Measurements from ENCODE around the gene CUBN.

CUBN gene

DNA sequence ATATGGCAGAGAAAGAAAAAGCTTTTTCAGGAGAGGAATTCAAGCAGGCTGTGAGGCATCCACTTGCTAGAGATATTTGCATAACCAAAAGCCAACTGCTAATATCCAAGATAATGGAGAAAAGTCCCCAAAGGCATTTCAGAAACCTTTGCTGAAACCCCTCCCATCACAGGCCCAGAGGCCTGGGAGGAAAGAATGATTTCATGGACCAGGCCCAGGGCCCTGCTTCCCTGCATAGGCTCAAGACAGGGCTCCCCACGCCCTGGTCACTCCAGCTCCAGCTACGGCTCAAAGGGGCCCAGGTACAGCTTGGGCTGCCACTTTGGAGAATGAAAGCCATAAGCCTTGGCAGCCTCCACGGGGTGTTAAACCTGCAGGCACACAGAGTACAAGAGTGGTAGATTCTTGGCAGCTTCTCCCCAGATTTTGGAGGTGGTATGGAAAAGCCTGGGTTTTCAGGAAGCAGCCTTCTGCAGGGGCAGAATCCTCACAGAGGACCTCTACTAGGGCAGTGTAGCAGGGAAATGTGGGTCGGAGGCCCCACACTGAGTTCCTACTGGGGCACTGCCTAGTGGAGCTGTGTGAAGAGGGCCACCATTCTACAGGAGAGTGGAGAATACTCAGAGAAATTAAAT is 306.8 kb downstream of the CUBN start:
- no peak for DNase-seq (ENCODE audit: low read depth in 2 of 2)

- no peak for DNase-seq (ENCODE audit: low read depth in 2 of 2)
Observed at GRCh38 chr10:16822027-16822426, 307.6 kb downstream of the CUBN start.

DNA sequence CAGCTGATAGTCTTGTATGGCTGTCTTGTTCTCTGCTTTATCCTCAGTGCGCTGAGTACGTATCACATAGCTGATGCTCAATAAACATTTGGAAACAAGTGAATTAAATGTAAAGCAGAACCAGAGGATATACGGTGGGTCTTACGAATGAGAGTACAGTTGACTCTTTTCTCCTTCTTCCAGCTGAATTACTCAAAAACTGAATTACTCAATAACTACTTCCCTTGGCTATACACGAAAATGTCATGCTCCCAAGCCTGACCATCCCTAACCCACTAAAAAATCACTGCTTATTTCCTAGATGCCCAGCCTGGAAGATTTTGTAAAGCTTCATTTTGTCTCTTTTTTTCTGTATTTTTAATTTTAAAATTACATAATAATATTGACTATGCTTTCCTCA is 309.2 kb downstream of the CUBN start:
- DNase-seq (ENCODE audit: low read depth in 2 of 2), result no peak

GRCh38 chr10:16820018-16820417 is 309.6 kb downstream of the CUBN start:
- no peak for DNase-seq (ENCODE audit: low read depth in 2 of 2)

DNA sequence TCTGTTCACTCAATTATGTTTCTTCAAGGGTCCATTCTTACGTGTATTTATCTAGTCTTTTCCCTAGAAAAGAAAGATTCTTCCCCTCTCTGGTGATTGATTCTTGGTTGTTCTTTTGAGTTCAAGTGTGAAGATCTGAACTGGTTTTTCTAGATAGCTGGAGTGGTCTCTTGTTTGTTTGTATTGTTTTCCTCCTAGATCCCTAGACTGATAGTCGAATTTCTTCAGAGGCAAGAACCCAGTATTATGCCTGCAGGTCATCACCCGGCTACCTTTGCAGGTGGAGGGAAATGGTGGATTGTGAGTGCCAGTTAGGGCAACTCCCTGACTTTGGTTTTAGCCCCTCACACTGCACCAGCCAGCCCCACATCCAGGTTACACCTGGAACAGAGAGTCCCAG is 310.2 kb downstream of the CUBN start:
- DNase-seq (ENCODE audit: low read depth in 2 of 2), result no peak

DNA sequence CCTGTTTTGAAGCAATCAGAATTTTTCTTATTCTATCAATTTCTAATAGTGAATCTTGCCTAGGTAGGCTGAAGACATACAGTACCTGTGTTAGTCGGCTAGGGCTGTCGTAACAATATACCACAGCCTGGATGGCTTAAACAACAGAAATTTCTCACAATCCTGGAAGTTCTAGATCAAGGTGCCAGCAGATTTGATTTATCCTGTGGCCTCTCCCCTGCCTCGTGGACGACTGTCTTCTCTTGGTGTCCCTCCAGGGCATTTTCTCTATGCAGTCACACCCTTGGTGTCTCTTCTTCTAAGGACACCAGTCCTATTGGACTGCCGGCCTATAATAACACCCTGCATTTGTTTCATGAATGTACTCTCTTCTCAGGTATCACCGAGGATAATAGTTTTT is 310.6 kb downstream of the CUBN start:
- DNase-seq (ENCODE audit: low read depth in 2 of 2), result no peak

DNA sequence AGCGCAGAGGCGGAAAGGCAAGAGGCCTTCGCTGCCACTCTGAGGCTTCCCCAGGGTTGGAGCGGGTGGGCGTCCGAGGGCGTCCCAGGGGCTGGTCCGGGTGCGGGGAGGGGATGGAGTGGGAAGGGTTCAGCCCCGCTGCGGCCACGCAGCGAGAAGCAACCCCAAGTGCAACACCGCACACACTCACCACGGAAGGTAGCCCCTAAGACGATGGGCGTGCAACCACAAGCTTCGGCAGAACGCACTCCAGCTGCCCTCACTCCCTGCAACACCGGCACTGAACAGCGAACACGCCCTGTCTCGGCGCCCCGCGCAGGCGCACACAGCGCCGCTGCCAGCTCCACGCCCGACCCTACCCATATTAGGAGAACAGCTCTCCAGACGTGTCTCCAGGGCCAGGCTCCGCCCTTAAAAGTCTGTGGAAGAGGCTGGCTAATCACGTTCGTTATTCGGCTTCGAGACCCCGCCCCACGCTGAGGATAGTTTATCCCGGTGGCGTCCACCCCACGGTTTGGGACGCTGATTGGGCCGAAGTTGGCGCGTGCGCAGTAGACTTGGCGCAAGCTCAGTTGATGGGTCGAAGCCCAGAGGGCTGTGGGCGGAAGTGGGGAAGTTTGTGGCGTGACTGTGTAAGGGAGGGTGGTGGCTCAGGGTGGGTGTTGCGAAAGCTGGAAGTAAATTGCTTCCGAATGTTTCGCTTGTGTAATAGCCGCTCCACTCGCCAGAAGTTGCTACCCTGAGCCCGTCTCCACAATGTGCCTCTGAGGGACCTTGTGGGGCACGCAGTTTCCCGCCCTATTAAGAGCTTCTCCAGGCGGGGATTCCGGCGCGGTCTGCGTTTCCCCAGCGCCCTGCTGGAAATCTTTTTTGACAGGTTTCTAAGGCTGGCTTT is 312.2 kb downstream of the CUBN start, which contains the start of gene RSU1:
Gene RSU1 (minus strand): TSS at position 300 of the 895 bp plus-strand sequence. CDS start 343 bp downstream, outside the sequence.
- DNase-seq (ENCODE audit: low read depth in 2 of 2), result peak; percentile 98 to 99

DNA sequence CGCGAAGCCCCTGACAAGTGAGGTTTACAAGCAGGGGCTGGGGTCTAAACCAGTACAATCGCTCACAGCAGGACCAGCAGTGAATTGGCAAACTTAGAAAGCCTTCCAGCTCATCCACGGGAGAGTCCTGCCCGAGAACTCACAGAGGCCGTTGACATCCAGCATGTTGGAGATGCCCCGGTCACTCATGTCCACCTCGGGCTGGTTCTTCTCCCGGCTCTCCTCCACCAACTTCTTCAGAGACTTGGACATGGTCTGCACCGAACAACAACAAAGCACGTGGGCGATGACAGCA is 312.8 kb downstream of the CUBN start:
- no peak for DNase-seq (ENCODE audit: low read depth in 2 of 2)

DNA sequence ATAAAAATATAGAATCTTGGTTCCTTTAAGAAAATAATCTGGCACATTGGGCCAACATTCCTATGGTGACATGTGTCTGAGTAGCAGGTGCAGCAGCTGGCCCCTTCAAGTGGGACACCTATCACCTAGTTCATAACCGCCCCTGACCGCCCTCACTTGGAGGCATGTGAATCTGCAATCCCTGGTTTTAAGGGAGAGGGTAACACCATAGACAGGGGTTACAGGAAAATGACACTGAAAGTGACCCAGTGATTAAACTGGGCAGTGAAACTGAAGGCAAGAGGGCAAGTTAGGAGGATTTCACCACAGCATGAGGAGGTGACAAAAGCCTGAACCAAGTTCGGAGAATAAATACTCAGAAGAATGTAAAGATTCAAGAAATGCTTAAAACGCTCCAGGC is 313.4 kb downstream of the CUBN start:
- DNase-seq (ENCODE audit: low read depth in 2 of 2), result no peak

GRCh38 chr10:16814012-16814411 is 315.6 kb downstream of the CUBN start:
- no peak for DNase-seq (ENCODE audit: low read depth in 2 of 2)

GRCh38 chr10:16812676-16813075 is 316.9 kb downstream of the CUBN start:
- no peak for DNase-seq (ENCODE audit: low read depth in 2 of 2)

- DNase-seq (ENCODE audit: low read depth in 2 of 2), result no peak
Observed at GRCh38 chr10:16811765-16812164, 317.8 kb downstream of the CUBN start.

- DNase-seq (ENCODE audit: low read depth in 2 of 2), result no peak
Observed at GRCh38 chr10:16811292-16811691, 318.3 kb downstream of the CUBN start.

DNA sequence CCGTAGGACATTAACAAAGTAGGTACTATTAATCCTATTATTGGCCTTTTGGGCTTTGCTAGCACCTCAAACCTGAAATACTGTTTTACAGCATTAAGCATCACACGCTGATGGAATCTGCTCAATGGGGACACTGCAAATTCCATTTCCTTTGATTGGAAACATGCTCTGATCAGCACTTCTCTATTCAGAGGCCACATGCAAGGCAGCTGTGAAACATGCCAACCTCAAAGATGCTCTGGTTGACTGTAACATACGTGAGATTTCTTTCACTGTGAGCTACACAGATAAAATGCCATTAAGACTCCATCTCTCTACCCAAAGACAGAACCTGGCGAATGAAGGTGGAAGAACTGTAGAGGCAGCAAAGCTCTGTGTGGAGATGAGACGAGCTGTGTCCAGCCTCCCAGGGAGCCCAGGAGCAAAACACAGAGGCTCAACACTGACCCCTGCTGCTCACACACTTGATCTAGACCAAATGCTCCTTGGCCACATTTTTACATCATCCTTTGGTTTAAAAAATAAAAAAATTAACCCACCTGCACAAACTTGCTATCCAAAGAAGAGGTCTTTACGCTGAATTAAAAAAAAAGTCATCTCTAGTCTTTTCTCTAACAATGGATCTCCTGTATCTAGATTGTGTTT is 320.4 kb downstream of the CUBN start:
- DNase-seq (ENCODE audit: low read depth in 2 of 2), result peak in 1 of 2 donors; percentile 34

- no peak for DNase-seq (ENCODE audit: low read depth in 2 of 2)
Observed at GRCh38 chr10:16804123-16804522, 325.5 kb downstream of the CUBN start.

DNA sequence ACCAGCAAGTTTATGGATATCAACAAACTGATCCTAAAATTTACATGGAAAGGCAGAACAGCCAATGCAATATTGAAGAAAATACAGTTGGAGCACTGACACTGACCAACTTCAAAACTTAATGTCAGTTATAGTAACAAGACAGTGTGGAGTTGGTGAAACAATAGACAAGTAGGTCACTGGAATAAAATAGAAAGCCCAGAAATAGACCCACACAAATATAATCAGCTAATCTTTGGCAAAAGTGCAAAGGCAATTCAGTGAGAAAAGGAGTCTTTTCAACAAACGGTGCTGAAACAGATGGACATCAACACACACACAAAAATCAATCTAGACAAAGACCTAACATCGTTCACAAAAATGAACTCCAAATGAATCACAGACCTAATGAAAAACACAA is 326.1 kb downstream of the CUBN start:
- no peak for DNase-seq (ENCODE audit: low read depth in 2 of 2)

GRCh38 chr10:16799621-16800020 is 330.0 kb downstream of the CUBN start:
- DNase-seq (ENCODE audit: low read depth in 2 of 2), result no peak

DNA sequence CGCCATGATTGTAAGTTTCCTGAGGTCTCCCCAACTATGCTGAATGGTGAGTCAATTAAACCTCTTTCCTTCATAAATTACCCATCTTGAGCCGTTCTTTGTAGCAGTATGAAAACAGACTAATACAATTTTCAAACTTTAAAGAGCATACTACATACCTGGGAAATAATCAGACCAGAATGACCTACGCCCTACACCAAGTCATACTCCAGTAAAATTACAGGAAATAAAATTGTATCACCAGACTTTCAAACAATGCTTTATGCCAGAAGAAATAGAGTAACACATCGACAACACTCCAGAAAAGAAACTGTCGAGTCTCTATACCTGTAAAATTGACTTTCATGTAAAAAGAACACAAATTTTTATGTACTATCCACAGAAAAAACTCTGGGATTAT is 331.0 kb downstream of the CUBN start:
- DNase-seq (ENCODE audit: low read depth in 2 of 2), result no peak

- DNase-seq (ENCODE audit: low read depth in 2 of 2), result no peak
Observed at GRCh38 chr10:16795410-16796073, 334.1 kb downstream of the CUBN start.

- no peak for DNase-seq (ENCODE audit: low read depth in 2 of 2)
Observed at GRCh38 chr10:16794005-16794404, 335.6 kb downstream of the CUBN start.

DNA sequence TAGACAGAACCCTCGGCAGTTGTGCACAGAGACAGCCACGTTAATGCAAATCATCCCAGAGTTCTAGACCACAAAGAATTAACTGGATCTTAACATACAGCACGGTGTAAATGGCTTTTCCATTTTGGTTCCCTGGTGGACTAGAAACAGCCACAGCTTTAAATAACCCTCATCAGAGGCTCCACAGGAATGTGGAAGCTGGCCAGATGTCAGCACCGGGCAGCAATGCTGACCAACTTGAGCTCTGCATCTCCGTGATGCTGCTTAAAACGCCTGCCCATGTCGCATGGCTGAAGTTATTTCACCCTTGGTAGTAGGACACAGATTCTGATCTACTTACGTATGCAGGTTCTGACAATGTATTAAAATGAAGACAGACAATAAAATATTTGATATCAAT is 336.9 kb downstream of the CUBN start:
- no peak for DNase-seq (ENCODE audit: low read depth in 2 of 2)

DNA sequence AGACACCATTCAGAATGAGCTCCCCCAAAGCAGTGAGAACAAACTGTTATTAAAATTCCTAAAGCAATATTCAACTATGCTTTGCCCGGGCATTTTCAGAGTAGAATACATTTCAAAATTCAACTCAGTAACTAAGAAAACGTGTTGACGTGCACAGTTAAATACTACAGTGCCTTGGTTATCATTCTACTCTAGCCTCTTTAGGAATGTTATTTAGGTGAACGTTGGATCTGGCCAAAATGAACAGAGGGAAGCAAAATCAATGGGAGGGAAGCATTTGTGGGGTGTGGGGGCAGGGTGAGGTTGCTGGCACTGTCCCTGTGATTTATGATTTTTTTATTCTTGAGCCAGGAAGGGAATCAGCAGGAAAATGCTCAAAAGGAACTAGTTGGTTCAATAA is 339.8 kb downstream of the CUBN start:
- DNase-seq (ENCODE audit: low read depth in 2 of 2), result no peak
